Naive thymus-derived CD8-positive, alpha-beta T cell (primary cell): ENCODE data around the gene NUDT21. TPM values are rescaled to one million over a fixed set of nuclear protein-coding genes. Genes with fewer than 3 reads are reported as not detected.
A peak's percentile ranks its signal among the peaks of the same experiment; 100 is the strongest.
"Not testable (repeated sequence)": the region's sequence is repeated elsewhere in the genome, so short reads cannot be mapped to it uniquely, and the experiment has no call there.

Experiments used
- ATAC-seq, 2 donors: fragments of 150-1000 bp; cut with Tn5 transposase in 1 of 2; sonication (Bioruptor Pico), chemical (Tn5 transposase) in 1 of 2; 1 replicate in 1 of 2; 2 replicates in 1 of 2; pipeline ENCODE4 v1.10.0; 2021; ENCODE audit warnings: mild to moderate bottlenecking in 2 of 2, moderate library complexity in 2 of 2
- POLR2A ChIA-PET: fragments of 350-600 bp; sonication (Branson Sonifier 250); formaldehyde crosslinking; loops from one replicate; lab custom pipeline; 2021; ENCODE audit warnings: antibody characterized with exemption; lab: Charles Lee
- DNase-seq, 10 donors: peaks; one replicate each; pipeline versions ENCODE4 v3.0.0 to v3.0.0-alpha.2; 2020 to 2022
- H3K27ac Mint-ChIP-seq, 10 donors: one replicate each; pipeline ENCODE4 v1.8.0; 2020 to 2022; ENCODE audit warnings: mild to moderate bottlenecking in 10 of 10, mixed read lengths in 10 of 10, moderate library complexity in 4 of 10, inconsistent platforms in 1 of 10
- H3K27me3 Mint-ChIP-seq, 5 donors: one replicate each; pipeline ENCODE4 v1.8.0; 2021 to 2022; ENCODE audit warnings: mixed read lengths in 5 of 5
- H3K36me3 Mint-ChIP-seq, 3 donors: one replicate each; pipeline ENCODE4 v1.8.0; 2020 to 2022; ENCODE audit warnings: mixed read lengths in 3 of 3, mild to moderate bottlenecking in 2 of 3, inconsistent platforms in 1 of 3
- H3K4me1 Mint-ChIP-seq, 4 donors: one replicate each; pipeline ENCODE4 v1.8.0; 2021 to 2022; ENCODE audit warnings: mixed read lengths in 4 of 4
- H3K4me3 Mint-ChIP-seq, 10 donors: one replicate each; pipeline ENCODE4 v1.8.0; 2020 to 2022; ENCODE audit warnings: mild to moderate bottlenecking in 10 of 10, mixed read lengths in 10 of 10, moderate library complexity in 6 of 10, inconsistent platforms in 1 of 10
- H3K9me3 Mint-ChIP-seq, 9 donors: one replicate each; pipeline ENCODE4 v1.8.0; 2020 to 2022; ENCODE audit warnings: mixed read lengths in 9 of 9, mild to moderate bottlenecking in 3 of 9, inconsistent platforms in 1 of 9, moderate library complexity in 1 of 9
- polyA plus RNA-seq, 3 donors: library from polyadenylated mRNA; unstranded; fragments of 300-500 nt; fragmentation: Illumina TruSeq; gene quantifications; one replicate each; pipeline ENCODE4 v1.2.3, GENCODE V29; 2021
- total RNA-seq, 8 experiments: library from RNA in 2 of 8; stranded (reverse) in 2 of 8; gene quantifications; one replicate each; pipeline ENCODE4 v1.2.3 and lab custom pipeline; 2021 to 2026

Gene NUDT21
- total RNA-seq (100 to 1,000 TPM; 111 to 118 TPM), polyA plus RNA-seq (10 to 100 TPM; 55.5 to 74.1 (median 71.8) TPM), total RNA-seq (lab: John Stamatoyannopoulos, UW) (11.8 to 45.4 (median 34.6) reads per million in 6 experiments)

DNA sequence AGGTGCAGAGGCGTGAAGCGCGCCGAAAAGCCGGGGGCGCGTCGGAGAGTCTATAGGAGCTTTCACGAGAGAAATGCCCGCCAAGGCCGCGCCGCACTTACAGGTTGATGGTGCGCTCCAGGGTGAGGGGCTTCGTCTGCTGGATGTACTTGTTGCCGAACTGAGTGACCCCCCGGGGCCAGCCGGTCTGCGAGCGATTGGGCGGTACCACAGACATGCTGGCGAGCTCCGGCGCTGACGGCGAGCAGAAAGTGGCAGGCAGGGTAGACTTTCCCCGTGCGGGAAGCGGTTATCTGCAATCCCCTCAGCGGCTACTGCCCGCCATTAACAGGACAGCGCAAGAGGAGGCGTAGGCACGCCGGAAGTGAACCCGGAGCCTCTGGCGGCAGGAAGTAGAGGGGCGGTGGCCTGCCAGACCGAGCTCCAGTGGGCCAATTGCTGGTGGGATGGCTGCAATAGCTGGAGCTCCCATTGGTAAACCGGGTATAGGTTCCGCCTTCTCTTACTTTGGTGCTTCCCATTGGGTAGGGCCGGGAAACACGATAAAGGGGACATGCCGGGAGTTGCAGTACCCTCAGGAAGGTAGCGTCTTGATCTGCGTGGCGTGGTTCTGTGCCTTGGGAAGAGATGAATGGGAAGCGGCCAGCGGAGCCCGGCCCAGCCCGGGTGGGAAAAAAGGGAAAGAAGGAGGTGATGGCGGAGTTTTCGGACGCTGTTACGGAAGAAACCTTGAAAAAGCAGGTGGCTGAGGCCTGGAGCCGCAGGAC, at the start of gene NUDT21, which contains the start of gene OGFOD1:
Gene NUDT21, minus strand, starts transcription at position 347 of the 767 bp plus-strand sequence. Its CDS starts 130 bp downstream, at position 217.
Gene OGFOD1, plus strand, starts transcription at position 569 of the 767 bp plus-strand sequence. Its CDS starts 59 bp downstream, at position 628.
- peak; percentile 98 for ATAC-seq
- peak; percentile 82 to 96 (median 91) for DNase-seq
- POLR2A ChIA-PET = interaction anchor here (0.6 to 1.8 kb wide), 9 partner anchors 9 to 277 kb away, joined by 3 to 7 read pairs (median 4); partner anchors contain the start of gene BBS2
- Mint-ChIP-seq H3K4me3 (peak within 1 kb of the TSS; percentile 89 to 100 (median 99)), H3K36me3 (peaks cover 7 to 43% (median 13%) of the 10 kb centered on the region in 3 donors), H3K9me3 (no peaks in the 10 kb centered on the region), H3K27ac (peak within 1 kb of the TSS; percentile 95 to 99 (median 97)), H3K4me1 (peaks cover 29 to 72% (median 63%) of the 10 kb centered on the region in 4 donors), H3K27me3 (no peaks in the 10 kb centered on the region)

DNA sequence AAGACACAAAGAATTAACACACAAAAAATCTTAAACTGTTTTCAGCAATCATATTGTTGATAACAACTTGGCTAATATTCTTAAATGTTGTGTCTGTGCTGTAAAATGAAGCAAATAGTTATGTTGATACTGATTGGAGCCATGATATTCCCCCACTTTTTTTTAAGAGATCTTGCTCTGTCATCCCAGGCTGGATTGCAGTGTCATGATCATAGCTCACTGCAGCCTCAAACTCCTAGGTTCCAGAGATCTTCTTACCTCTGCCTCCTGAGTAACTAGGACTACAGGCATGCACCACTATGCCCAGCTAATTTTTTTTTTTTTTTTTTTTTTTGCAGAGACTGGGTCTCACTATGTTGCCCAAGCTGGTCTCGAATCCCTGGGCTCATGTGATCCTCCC, 42.7 kb upstream of the NUDT21 start:
- no peaks in the 10 kb centered on the region for H3K27me3 Mint-ChIP-seq
- no peak overlapping the region for H3K27ac Mint-ChIP-seq
- DNase-seq (no peak), ATAC-seq (no peak)
- POLR2A ChIA-PET = interaction anchor here (0.7 kb wide), 1 partner anchor 988 kb away, joined by 4 read pairs; no protein-coding TSS in a partner anchor
- H3K9me3 Mint-ChIP-seq = no peaks in the 10 kb centered on the region
- peaks cover 6 to 70% (median 30%) of the 10 kb centered on the region in 3 donors for H3K36me3 Mint-ChIP-seq
- no peak overlapping the region for H3K4me3 Mint-ChIP-seq
- peaks cover 0 to 2% (median 0%) of the 10 kb centered on the region in 4 donors for H3K4me1 Mint-ChIP-seq

DNA sequence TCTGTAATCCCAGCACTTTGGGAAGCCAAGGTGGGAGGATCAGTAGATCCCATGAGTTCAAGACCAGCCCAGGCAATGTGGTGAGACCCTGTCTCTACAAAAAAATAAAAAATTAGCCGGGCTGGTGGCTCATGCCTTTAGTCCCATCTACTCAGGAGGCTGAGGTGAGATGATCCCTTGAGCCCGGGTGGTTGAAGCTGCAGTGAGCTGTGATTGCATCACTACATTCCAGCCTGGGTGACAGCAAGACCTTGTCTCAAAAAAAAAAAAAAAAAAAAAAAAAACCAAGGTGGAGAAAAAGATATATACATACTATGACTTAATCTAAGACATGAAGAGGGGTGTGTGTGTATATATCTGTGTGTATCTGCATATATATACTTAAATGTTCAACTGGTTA, 42.0 kb upstream of the NUDT21 start:
- no peak for ATAC-seq
- Mint-ChIP-seq H3K36me3 (peaks cover 0 to 63% (median 24%) of the 10 kb centered on the region in 3 donors), H3K4me3 (no peak overlapping the region), H3K27ac (no peak overlapping the region), H3K27me3 (no peaks in the 10 kb centered on the region), H3K9me3 (no peaks in the 10 kb centered on the region), H3K4me1 (peaks cover 0 to 2% (median 0%) of the 10 kb centered on the region in 4 donors)
- POLR2A ChIA-PET = no interaction called here
- no peak for DNase-seq

DNA sequence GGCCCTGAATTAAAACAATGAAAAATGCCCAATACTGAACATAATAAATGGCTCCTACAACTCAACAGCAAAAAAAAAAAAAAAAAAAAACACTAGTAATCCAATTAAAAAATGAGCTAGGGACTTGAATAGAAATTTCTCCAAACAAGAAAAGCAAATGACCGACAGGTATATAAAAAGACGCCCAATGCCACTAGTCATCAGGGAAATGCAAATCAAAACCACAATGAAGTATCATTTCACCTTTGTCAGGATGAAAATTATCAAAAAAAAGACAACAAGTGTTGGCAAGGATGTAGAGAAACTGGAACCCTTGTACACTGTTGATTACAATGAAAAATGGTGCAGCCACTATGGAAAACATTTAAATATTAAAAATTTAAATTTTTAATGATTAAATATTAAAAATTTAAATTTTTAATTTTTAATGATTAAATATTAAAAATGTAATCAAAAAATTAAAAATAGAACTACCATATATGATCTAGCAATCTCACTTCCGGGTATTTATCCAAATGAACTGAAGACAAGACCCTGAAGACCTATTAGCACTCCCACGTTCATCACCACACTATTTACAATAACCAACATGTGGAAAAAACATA, 40.6 kb upstream of the NUDT21 start:
- Mint-ChIP-seq H3K27ac (no peak overlapping the region), H3K4me1 (peaks cover 0 to 4% (median 1%) of the 10 kb centered on the region in 4 donors), H3K4me3 (no peak overlapping the region), H3K9me3 (no peaks in the 10 kb centered on the region), H3K27me3 (no peaks in the 10 kb centered on the region), H3K36me3 (peaks cover 0 to 50% (median 19%) of the 10 kb centered on the region in 3 donors)
- no peak for ATAC-seq
- POLR2A ChIA-PET = no interaction called here
- no peak for DNase-seq

DNA sequence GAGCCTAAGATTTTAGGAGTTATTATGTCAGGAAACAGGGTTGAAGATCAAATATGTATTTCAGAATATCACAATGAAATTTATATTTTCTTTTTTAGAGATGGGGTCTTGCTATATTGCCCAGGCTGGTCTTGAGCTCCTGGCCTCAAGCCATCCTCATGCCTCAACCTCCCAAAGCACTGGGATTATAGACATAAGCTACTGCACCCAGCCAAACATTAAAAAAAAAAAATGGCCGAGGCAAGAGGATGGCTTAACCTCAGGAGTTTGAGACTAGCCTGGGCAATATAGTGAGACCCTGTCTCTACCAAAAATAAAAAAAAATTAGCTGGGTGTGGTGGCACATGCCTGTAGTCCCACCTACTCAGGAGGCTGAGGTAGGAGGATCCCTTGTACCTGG, 37.7 kb upstream of the NUDT21 start:
- ATAC-seq, H3K4me1 Mint-ChIP-seq, POLR2A ChIA-PET, H3K27me3 Mint-ChIP-seq, H3K27ac Mint-ChIP-seq, H3K9me3 Mint-ChIP-seq, H3K4me3 Mint-ChIP-seq, DNase-seq: not testable (repeated sequence)
- H3K36me3 Mint-ChIP-seq = peaks cover 5 to 54% (median 27%) of the 10 kb centered on the region in 3 donors

DNA sequence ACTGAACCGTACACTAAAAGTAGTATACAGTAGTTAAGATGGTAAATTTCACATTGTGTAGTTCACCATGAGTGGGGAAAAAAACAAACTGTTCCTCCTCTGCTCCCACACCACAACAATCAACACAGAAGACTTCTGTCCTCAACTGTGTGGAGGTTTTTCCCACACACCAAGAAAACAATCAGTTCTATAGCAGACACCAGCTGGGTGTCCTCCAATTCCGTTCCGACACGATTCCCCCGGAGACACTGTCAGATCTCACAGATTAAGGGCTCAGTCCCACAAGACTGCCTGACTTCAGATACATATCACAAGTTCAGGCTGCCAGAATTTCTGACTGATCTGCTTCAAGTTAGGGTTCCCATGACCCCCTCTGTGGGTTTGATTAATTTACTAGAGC, 36.9 kb upstream of the NUDT21 start:
- POLR2A ChIA-PET = no interaction called here
- Mint-ChIP-seq H3K9me3 (peaks cover 0 to 1% (median 0%) of the 10 kb centered on the region in 9 donors), H3K27ac (peak overlapping the region in 1 of 10 donors; percentile 3), H3K4me3 (no peak overlapping the region), H3K27me3 (no peaks in the 10 kb centered on the region), H3K4me1 (peaks cover 0 to 2% (median 1%) of the 10 kb centered on the region in 4 donors), H3K36me3 (peaks cover 5 to 55% (median 24%) of the 10 kb centered on the region in 3 donors)
- no peak for ATAC-seq
- DNase-seq = no peak

DNA sequence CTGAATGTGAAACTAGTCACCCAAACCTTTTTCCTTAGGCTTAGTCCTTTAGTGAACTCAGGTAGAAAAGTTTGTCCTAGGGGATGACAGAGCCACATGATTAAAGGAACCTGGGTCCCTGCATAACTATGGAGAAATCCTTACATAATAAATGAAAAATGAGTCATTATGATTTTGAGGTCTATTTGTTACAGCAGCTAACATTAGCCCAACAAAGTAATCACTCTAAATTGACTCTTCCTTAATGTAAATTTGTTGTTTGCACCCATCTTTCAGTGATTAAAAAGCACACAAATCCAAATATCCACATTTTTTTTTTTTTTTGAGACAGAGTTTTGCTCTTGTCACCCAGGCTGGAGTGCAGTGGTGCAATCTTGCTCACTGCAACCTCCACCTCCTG, 32.3 kb upstream of the NUDT21 start:
- peaks cover 0 to 4% (median 1%) of the 10 kb centered on the region in 4 donors for H3K4me1 Mint-ChIP-seq
- H3K36me3 Mint-ChIP-seq = peaks cover 5 to 74% (median 21%) of the 10 kb centered on the region in 3 donors
- no peaks in the 10 kb centered on the region for H3K27me3 Mint-ChIP-seq
- peaks cover 0 to 1% (median 0%) of the 10 kb centered on the region in 9 donors for H3K9me3 Mint-ChIP-seq
- POLR2A ChIA-PET = no interaction called here
- H3K27ac Mint-ChIP-seq = no peak overlapping the region
- DNase-seq = no peak
- H3K4me3 Mint-ChIP-seq = no peak overlapping the region
- ATAC-seq = no peak

DNA sequence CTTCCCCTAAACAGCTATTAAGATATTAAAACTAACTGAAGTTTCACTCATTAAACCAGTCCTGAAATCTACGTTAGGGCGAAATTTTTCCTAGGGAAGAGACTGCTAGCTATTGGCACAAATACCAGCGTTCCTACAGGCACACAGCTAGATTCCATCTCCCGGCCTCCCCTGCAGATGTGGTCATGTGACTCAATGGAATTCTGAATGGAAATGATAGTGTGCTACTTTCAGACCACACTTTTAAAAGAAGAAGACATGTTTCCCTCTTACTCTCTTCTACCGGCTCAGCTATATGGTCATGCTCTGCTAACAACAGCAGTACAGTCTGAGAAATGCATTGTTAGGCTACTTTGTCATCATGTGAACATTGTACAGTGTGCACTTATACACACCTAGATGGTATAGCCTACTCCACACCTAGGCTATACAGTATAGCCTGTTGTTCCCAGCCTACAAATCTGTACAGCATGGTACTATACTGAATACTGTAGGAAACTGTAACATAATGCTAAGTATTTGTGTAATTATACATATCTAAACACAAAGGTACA, 31.6 kb upstream of the NUDT21 start:
- DNase-seq (no peak), ATAC-seq (no peak)
- POLR2A ChIA-PET = no interaction called here
- no peaks in the 10 kb centered on the region for H3K27me3 Mint-ChIP-seq
- H3K27ac Mint-ChIP-seq = no peak overlapping the region
- H3K36me3 Mint-ChIP-seq = peaks cover 5 to 77% (median 21%) of the 10 kb centered on the region in 3 donors
- H3K4me1 Mint-ChIP-seq = peaks cover 0 to 2% (median 1%) of the 10 kb centered on the region in 4 donors
- no peak overlapping the region for H3K4me3 Mint-ChIP-seq
- H3K9me3 Mint-ChIP-seq = peaks cover 0 to 1% (median 0%) of the 10 kb centered on the region in 9 donors

DNA sequence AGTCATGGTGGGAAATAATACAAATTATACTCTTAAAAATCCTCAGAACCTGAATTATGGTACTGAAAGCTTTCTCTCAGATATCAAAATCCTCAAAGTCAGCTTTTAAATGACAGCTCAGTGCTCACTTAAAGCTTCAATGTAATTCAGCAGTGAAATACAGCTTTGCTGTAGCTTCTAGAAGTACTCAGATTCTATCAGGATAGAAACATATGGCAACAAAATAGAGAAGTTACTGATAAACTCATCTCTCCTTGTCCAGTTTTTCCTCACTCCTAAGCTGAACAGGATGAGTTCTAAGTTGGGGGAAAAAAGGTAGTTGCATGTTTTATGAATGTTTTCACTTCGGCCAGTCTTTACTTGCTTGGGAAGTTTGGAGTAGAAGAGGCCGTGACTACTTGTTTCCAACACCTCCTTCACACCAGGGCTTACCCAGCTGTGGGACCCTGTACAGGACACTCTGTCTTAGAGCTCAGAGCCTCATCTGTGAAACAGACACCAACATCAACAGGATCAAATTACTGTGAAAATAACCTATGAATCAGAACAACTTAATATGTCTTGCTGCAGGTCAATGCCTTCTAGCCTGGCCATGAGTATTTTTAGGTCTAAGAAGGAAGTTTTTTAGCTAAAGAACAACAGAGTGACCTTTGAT, 30.5 kb upstream of the NUDT21 start:
- no peaks in the 10 kb centered on the region for H3K27me3 Mint-ChIP-seq
- POLR2A ChIA-PET = no interaction called here
- H3K27ac Mint-ChIP-seq = peak overlapping the region in 7 of 10 donors; percentile 1 to 81 (median 13)
- peaks cover 4 to 86% (median 19%) of the 10 kb centered on the region in 3 donors for H3K36me3 Mint-ChIP-seq
- ATAC-seq = no peak
- H3K4me3 Mint-ChIP-seq = no peak overlapping the region
- peaks cover 0 to 1% (median 0%) of the 10 kb centered on the region in 9 donors for H3K9me3 Mint-ChIP-seq
- H3K4me1 Mint-ChIP-seq = peaks cover 0 to 2% (median 0%) of the 10 kb centered on the region in 4 donors
- DNase-seq = no peak

DNA sequence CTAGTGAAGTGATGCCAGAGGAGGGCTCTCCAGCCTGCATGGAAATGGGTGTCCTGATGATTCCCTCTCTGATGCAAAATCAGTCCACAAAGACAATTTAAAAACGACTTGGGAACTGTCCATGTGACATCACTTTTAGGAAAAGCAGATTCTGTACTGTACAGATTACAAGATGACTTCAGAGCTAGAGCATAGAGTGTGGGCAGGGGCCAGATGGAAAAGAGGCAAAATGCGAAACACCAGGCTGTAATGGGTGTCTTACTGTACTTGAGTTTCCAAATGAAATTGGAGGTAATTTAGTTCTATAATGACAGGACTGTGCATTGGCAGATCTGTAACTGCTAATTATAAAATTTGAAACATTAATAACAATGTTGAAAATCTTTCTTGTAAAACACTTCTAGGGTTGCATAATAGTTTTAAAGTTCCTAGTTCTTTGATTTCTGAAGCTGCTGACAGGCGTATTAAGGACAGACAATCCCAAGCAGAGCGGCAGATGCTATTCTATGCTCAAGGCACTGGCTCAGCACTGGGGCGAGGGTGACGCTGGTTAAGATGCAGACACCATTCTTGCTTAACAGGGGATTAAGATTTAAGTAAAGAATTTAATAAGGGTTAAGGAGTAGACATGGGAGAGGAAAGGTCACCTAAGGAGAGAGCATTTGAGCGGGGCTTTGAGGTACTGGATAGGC, 29.8 kb upstream of the NUDT21 start:
- DNase-seq = no peak
- Mint-ChIP-seq H3K4me3 (no peak overlapping the region), H3K27ac (peak overlapping the region in 7 of 10 donors; percentile 4 to 81 (median 58)), H3K27me3 (no peaks in the 10 kb centered on the region), H3K9me3 (no peaks in the 10 kb centered on the region), H3K36me3 (peaks cover 0 to 87% (median 22%) of the 10 kb centered on the region in 3 donors), H3K4me1 (peaks cover 0 to 2% (median 0%) of the 10 kb centered on the region in 4 donors)
- POLR2A ChIA-PET = no interaction called here
- no peak for ATAC-seq

DNA sequence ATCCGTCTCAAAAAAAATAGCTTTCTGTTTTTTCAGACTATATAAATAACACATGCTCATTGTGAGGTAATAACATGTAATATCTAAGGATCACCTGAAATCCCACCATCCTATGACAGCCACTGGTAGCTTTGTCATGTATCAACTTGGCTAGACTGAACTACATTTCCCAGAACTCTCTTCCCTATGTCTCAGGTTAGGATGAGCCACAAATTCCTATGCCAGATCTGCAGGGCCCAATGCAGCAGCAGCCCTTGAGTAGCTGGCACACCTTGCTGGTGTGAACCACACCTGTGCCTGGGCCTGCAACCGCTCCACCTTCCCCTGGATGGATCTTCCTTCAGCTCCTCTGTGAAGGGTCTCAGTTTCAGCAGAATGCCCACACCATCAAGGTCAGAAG, 28.3 kb upstream of the NUDT21 start:
- Mint-ChIP-seq H3K4me1 (peaks cover 0 to 2% (median 0%) of the 10 kb centered on the region in 4 donors), H3K27me3 (no peaks in the 10 kb centered on the region), H3K36me3 (peaks cover 0 to 87% (median 20%) of the 10 kb centered on the region in 3 donors), H3K27ac (peak overlapping the region in 6 of 10 donors; percentile 26 to 73 (median 58)), H3K4me3 (no peak overlapping the region), H3K9me3 (no peaks in the 10 kb centered on the region)
- POLR2A ChIA-PET = interaction anchor here (0.7 kb wide), 1 partner anchor 8 kb away, joined by 3 read pairs; no protein-coding TSS in a partner anchor
- ATAC-seq = no peak
- DNase-seq = no peak
